OCI-LY7 (cell line): Measurements from ENCODE around the gene METTL26.

Experiments
- EZH2phosphoT487 ChIP-seq: fragments of 200-600 bp; sonication (generic); IDR thresholded peaks from 2 replicates; pipeline ENCODE4 v1.6.1; 2018; ENCODE audit warnings: low read depth, borderline replicate concordance, mild to moderate bottlenecking, mixed run types, antibody characterized with exemption, low read length, moderate library complexity, mixed read lengths
- TF ChIP-seq, protein P1 (sequence below): fragments of 200-600 bp; sonication (generic); conservative IDR thresholded peaks from 2 replicates; pipeline ENCODE4 v1.5.1; 2014; ENCODE audit warnings: mild to moderate bottlenecking, antibody characterized with exemption, low read length, moderate library complexity, mixed read lengths

DNA sequence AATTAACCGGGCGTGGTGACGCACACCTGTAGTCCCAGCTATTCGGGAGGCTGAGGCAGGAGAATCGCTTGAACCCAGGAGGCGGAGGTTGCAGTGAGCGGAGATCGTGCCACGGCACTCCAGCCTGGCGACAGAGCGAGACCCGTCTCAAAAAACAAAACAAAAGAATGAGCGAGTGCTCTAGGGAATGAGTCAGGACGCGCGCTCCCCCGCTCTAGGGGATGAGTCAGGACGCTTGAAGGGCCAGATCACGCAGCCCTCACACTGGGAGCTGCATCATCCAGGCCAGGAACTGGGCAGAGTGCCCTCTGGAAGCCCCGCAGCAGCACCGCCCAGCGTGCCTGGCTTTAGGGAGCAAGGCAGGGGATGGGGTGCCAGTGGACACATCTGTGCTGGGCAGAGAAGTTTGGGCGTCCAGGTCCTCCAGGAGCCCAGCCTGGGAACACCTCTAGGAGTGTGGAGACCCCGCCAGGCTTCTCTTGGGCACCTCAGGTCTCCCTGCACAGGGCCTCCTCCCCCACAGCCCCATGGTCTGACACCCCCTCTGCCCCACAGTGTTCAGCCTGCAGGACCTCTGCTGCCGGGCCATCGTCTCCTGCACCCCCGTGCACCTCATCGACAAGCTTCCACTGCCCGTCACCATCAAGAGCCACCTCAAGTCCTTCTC, 9.2 kb downstream of the METTL26 start:
- TF ChIP-seq, protein P1, sequence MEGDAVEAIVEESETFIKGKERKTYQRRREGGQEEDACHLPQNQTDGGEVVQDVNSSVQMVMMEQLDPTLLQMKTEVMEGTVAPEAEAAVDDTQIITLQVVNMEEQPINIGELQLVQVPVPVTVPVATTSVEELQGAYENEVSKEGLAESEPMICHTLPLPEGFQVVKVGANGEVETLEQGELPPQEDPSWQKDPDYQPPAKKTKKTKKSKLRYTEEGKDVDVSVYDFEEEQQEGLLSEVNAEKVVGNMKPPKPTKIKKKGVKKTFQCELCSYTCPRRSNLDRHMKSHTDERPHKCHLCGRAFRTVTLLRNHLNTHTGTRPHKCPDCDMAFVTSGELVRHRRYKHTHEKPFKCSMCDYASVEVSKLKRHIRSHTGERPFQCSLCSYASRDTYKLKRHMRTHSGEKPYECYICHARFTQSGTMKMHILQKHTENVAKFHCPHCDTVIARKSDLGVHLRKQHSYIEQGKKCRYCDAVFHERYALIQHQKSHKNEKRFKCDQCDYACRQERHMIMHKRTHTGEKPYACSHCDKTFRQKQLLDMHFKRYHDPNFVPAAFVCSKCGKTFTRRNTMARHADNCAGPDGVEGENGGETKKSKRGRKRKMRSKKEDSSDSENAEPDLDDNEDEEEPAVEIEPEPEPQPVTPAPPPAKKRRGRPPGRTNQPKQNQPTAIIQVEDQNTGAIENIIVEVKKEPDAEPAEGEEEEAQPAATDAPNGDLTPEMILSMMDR: no peak
- TF ChIP-seq EZH2phosphoT487: no peak
